ENCODE data around the gene CYP51A1. TPM values are rescaled to one million over a fixed set of nuclear protein-coding genes. Genes with fewer than 3 reads are reported as not detected.
"Not testable (repeated sequence)": the region's sequence is repeated elsewhere in the genome, so short reads cannot be mapped to it uniquely, and the experiment has no call there.

The CYP51A1 gene
- total and polyA plus RNA-seq, 4 experiments from 2014 or later = 12.9 to 15.2 (median 14.2) TPM

DNA sequence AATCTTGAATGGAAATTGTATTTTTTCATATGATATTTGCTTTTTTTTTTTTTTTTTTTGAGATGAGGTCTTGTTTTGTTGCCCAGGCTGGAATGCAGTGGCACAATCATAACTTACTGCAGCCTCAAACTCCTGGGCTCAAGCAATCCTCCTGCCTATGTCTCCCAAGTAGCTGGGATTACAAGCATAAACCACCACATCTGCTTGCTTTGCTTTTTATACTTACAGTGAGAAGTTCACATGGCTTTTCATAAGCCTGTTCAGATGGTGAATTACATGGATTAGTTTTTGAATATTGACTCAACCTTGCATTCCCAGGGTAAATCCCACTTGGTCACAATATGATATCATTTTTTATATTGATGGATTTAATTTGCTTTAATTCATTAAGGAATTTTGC, 22.7 kb upstream of the CYP51A1 start:
- no peaks in the 10 kb centered on the region for H3K4me1 Mint-ChIP-seq
- DNase-seq = no peak
- Histone ChIP-seq H3K27me3 (ENCODE audit: insufficient read depth, low read length) (no peaks in the 10 kb centered on the region), H3K27ac (ENCODE audit: low read depth, low read length) (no peak overlapping the region), H3K4me1 (ENCODE audit: insufficient read depth, low read length) (no peaks in the 10 kb centered on the region), H3K9me3 (ENCODE audit: control insufficient read depth in 1 of 2, low read length in 2 of 2) (no peaks in the 10 kb centered on the region), H3K4me3 (ENCODE audit: low read length in 2 of 2) (no peak overlapping the region), H3K36me3 (ENCODE audit: insufficient read depth, low read length) (no peaks in the 10 kb centered on the region)
- ChIA-PET CTCF (ENCODE audit: partially characterized antibody) (interaction anchor here (0.8 kb wide), 1 partner anchor 26 kb away, joined by 3 read pairs; no protein-coding TSS in a partner anchor), POLR2A (ENCODE audit: partially characterized antibody) (interaction anchor here (0.6 kb wide), 1 partner anchor 123 kb away, joined by 3 read pairs; no protein-coding TSS in a partner anchor)
- H3K9me3 Mint-ChIP-seq = no peaks in the 10 kb centered on the region
- no peak overlapping the region for H3K4me3 Mint-ChIP-seq
- intact Hi-C loops (cut with micrococcal nuclease) = no loop called here
- peaks cover 3 to 11% of the 10 kb centered on the region in 2 donors for H3K27me3 Mint-ChIP-seq
- H3K27ac Mint-ChIP-seq = no peak overlapping the region
- H3K36me3 Mint-ChIP-seq = no peaks in the 10 kb centered on the region

DNA sequence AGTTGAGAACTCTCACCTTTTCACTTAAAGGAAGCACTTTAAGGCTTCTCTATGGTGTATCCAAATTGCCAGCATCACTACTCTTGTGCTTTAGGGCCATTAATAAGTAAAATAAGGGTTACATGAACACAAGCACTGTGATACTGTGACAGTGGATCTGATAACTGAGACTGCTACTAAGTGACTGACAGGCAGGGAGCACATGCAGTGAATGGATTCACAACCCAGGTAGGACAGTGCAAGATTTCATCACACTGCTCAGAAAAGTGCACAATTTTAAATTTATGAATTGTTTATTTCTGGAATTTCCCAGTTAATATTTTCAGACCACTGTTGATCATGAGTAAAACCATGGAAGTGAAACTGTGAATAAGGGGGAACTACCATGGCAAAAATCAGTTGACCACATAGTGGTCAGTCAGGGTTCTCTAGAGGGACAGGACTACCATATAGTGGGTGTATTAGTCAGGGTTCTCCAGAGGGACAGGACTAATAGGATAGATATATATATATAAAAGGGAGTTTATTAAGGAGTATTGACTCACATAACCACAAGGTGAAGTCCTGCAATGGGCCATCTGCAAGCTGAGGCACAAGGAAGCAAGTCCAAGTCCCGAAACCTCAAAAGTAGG, 20.9 kb upstream of the CYP51A1 start:
- no peak overlapping the region for H3K4me3 ChIP-seq (ENCODE audit: low read length in 2 of 2)
- H3K4me3 Mint-ChIP-seq = no peak overlapping the region

DNA sequence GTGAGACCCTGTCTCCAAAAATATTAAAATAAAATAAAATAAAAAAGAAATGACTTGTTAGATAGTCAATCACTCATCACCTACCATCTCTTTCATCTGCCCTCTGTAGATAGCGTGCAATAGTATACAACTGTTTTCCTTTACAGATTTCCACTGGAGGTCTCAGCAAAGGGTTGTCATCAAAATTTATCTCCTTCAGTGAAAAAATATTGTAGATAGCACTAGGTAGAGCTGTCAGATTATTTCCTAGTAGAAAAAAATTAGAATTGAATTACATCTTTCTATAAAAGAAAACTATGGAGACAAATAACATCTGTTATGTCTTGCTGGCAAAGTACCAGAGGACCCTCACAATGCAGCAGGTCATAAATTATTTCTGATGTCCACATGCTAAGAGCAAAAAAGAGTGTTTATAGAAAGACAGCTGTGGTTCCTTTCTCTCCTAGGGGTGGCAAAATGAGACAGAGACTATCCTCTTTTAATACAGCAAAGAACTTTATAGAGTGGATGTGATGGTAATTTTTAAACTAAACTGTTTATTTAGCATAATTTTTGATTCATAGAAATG, 16.3 kb upstream of the CYP51A1 start:
- H3K9me3 Mint-ChIP-seq = no peaks in the 10 kb centered on the region
- CTCF ChIA-PET (ENCODE audit: partially characterized antibody) = no interaction called here

More for the DNA sequence above, 20.9 kb upstream of the CYP51A1 start:
- Histone ChIP-seq H3K27me3 (ENCODE audit: insufficient read depth, low read length) (no peaks in the 10 kb centered on the region), H3K4me1 (ENCODE audit: insufficient read depth, low read length) (no peaks in the 10 kb centered on the region), H3K27ac (ENCODE audit: low read depth, low read length) (no peak overlapping the region), H3K9me3 (ENCODE audit: control insufficient read depth in 1 of 2, low read length in 2 of 2) (no peaks in the 10 kb centered on the region), H3K36me3 (ENCODE audit: insufficient read depth, low read length) (no peaks in the 10 kb centered on the region)
- ChIA-PET POLR2A (ENCODE audit: partially characterized antibody) (no interaction called here), CTCF (ENCODE audit: partially characterized antibody) (no interaction called here)
- no peak for DNase-seq
- Mint-ChIP-seq H3K36me3 (no peaks in the 10 kb centered on the region), H3K27me3 (peaks cover 0 to 8% of the 10 kb centered on the region in 2 donors), H3K4me1 (no peaks in the 10 kb centered on the region), H3K27ac (no peak overlapping the region), H3K9me3 (no peaks in the 10 kb centered on the region)
- intact Hi-C loops (cut with micrococcal nuclease) = no loop called here

GRCh38 chr7:92149736-92150239, 15.5 kb upstream of the CYP51A1 start:
- CTCF ChIA-PET (ENCODE audit: partially characterized antibody) = no interaction called here
- intact Hi-C loops (cut with micrococcal nuclease) = no loop called here

More for the DNA sequence above, 16.3 kb upstream of the CYP51A1 start:
- no peaks in the 10 kb centered on the region for H3K36me3 ChIP-seq (ENCODE audit: insufficient read depth, low read length)
- no peak overlapping the region for H3K27ac ChIP-seq (ENCODE audit: low read depth, low read length)
- Mint-ChIP-seq H3K27me3 (peaks cover 0 to 4% of the 10 kb centered on the region in 2 donors), H3K27ac (no peak overlapping the region), H3K36me3 (no peaks in the 10 kb centered on the region), H3K4me1 (no peaks in the 10 kb centered on the region), H3K4me3 (no peak overlapping the region)
- POLR2A ChIA-PET (ENCODE audit: partially characterized antibody) = no interaction called here
- intact Hi-C loops (cut with micrococcal nuclease) = no loop called here
- H3K4me3 ChIP-seq (ENCODE audit: low read length in 2 of 2) = no peak overlapping the region
- DNase-seq = no peak
- H3K4me1 ChIP-seq (ENCODE audit: insufficient read depth, low read length) = no peaks in the 10 kb centered on the region
- no peaks in the 10 kb centered on the region for H3K9me3 ChIP-seq (ENCODE audit: control insufficient read depth in 1 of 2, low read length in 2 of 2)
- H3K27me3 ChIP-seq (ENCODE audit: insufficient read depth, low read length) = no peaks in the 10 kb centered on the region

GRCh38 chr7:92143192-92143880, 9.1 kb upstream of the CYP51A1 start:
- H3K27me3 ChIP-seq (ENCODE audit: insufficient read depth, low read length); POLR2A ChIA-PET (ENCODE audit: partially characterized antibody); H3K4me1 Mint-ChIP-seq; H3K4me1 ChIP-seq (ENCODE audit: insufficient read depth, low read length); intact Hi-C loops (cut with micrococcal nuclease); CTCF ChIA-PET (ENCODE audit: partially characterized antibody); H3K36me3 Mint-ChIP-seq; H3K9me3 ChIP-seq (ENCODE audit: control insufficient read depth in 1 of 2, low read length in 2 of 2); DNase-seq; H3K4me3 Mint-ChIP-seq; H3K27ac Mint-ChIP-seq; H3K27me3 Mint-ChIP-seq; H3K27ac ChIP-seq (ENCODE audit: low read depth, low read length); H3K9me3 Mint-ChIP-seq; H3K4me3 ChIP-seq (ENCODE audit: low read length in 2 of 2); H3K36me3 ChIP-seq (ENCODE audit: insufficient read depth, low read length): not testable (repeated sequence)

More at GRCh38 chr7:92149736-92150239, 15.5 kb upstream of the CYP51A1 start:
- H3K27me3 Mint-ChIP-seq = peaks cover 0 to 1% of the 10 kb centered on the region in 2 donors
- H3K27ac Mint-ChIP-seq = no peak overlapping the region
- Histone ChIP-seq H3K9me3 (ENCODE audit: control insufficient read depth in 1 of 2, low read length in 2 of 2) (no peaks in the 10 kb centered on the region), H3K4me1 (ENCODE audit: insufficient read depth, low read length) (no peaks in the 10 kb centered on the region), H3K4me3 (ENCODE audit: low read length in 2 of 2) (no peak overlapping the region), H3K27ac (ENCODE audit: low read depth, low read length) (no peak overlapping the region), H3K36me3 (ENCODE audit: insufficient read depth, low read length) (no peaks in the 10 kb centered on the region), H3K27me3 (ENCODE audit: insufficient read depth, low read length) (no peaks in the 10 kb centered on the region)
- H3K9me3 Mint-ChIP-seq = no peaks in the 10 kb centered on the region
- H3K4me1 Mint-ChIP-seq = no peaks in the 10 kb centered on the region
- H3K4me3 Mint-ChIP-seq = no peak overlapping the region
- DNase-seq = no peak
- H3K36me3 Mint-ChIP-seq = no peaks in the 10 kb centered on the region
- POLR2A ChIA-PET (ENCODE audit: partially characterized antibody) = no interaction called here

DNA sequence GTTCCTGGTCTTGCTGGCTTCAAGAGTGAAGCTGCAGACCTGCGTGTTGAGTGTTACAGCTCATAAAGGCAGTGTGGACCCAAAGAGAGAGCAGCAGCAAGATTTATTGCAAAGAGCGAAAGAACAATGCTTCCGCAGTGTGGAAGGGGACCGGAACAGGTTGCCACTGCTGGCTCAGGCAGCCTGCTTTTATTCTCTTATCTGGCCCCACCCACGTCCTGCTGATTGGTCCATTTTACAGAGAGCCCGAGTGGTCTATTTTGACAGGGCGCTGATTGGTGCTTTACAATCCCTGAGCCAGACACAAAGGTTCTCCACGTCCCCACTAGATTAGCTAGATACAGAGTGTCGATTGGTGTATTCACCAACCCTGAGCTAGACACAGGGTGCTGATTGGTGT, 8.5 kb upstream of the CYP51A1 start:
- POLR2A ChIA-PET (ENCODE audit: partially characterized antibody); H3K27ac Mint-ChIP-seq; H3K4me1 Mint-ChIP-seq; H3K9me3 Mint-ChIP-seq; H3K36me3 ChIP-seq (ENCODE audit: insufficient read depth, low read length); DNase-seq; H3K36me3 Mint-ChIP-seq; H3K9me3 ChIP-seq (ENCODE audit: control insufficient read depth in 1 of 2, low read length in 2 of 2); H3K4me3 ChIP-seq (ENCODE audit: low read length in 2 of 2); intact Hi-C loops (cut with micrococcal nuclease); H3K27ac ChIP-seq (ENCODE audit: low read depth, low read length); CTCF ChIA-PET (ENCODE audit: partially characterized antibody); H3K27me3 Mint-ChIP-seq; H3K4me1 ChIP-seq (ENCODE audit: insufficient read depth, low read length); H3K27me3 ChIP-seq (ENCODE audit: insufficient read depth, low read length): not testable (repeated sequence)
- H3K4me3 Mint-ChIP-seq = peak overlapping the region in 1 of 8 donors; percentile 6

DNA sequence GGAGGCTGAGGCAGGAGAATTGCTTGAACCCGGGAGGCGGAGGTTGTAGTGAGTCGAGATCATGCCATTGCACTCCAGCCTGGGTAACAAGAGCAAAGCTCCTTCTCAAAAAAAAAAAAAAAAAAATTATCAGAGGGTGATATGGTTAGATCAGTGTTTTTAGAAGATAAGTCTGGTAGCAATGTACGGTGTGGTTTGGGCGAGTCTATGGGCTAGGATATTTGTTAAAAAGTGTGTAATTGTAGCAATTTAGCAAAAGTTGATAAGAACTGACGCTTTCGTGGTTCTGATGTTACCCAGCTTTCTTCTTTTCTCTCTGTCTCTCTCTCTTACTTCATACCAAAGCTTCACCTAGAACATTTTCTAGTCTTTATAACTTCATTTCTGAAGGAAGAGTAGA, 6.9 kb upstream of the CYP51A1 start:
- H3K27me3 ChIP-seq (ENCODE audit: insufficient read depth, low read length) = no peaks in the 10 kb centered on the region
- H3K4me1 ChIP-seq (ENCODE audit: insufficient read depth, low read length) = no peaks in the 10 kb centered on the region
- H3K9me3 ChIP-seq (ENCODE audit: control insufficient read depth in 1 of 2, low read length in 2 of 2) = no peaks in the 10 kb centered on the region
- no peak overlapping the region for H3K27ac Mint-ChIP-seq
- no peak overlapping the region for H3K4me3 Mint-ChIP-seq
- H3K27me3 Mint-ChIP-seq = no peaks in the 10 kb centered on the region
- intact Hi-C loops (cut with micrococcal nuclease) = no loop called here
- H3K9me3 Mint-ChIP-seq = no peaks in the 10 kb centered on the region
- no peak for DNase-seq
- H3K4me1 Mint-ChIP-seq = peaks cover 0 to under 1% (median 0%) of the 10 kb centered on the region in 4 donors
- H3K4me3 ChIP-seq (ENCODE audit: low read length in 2 of 2) = no peak overlapping the region
- ChIA-PET POLR2A (ENCODE audit: partially characterized antibody) (no interaction called here), CTCF (ENCODE audit: partially characterized antibody) (interaction anchor here (1.2 kb wide), 2 partner anchors 38 to 200 kb away, joined by 4 read pairs; partner anchors contain the start of gene AKAP9)
- H3K36me3 ChIP-seq (ENCODE audit: insufficient read depth, low read length) = no peaks in the 10 kb centered on the region
- no peak overlapping the region for H3K27ac ChIP-seq (ENCODE audit: low read depth, low read length)
- no peaks in the 10 kb centered on the region for H3K36me3 Mint-ChIP-seq
